ENCODE measurements around the gene GALNT15.

GRCh38 chr3:16241225-16241624, 66.7 kb downstream of the GALNT15 start:
- TF ChIP-seq CTCF (IDR thresholded peaks at IDR 0.05) (no peak), POLR2A (IDR thresholded peaks at IDR 0.05) (no peak)
